Mesenchymal stem cell (in vitro differentiated cells and primary cell): Measurements from ENCODE around the gene KCTD5.

ENCODE experiments used
- DNase-seq: peaks from one replicate; pipeline ENCODE4 v3.0.0-alpha.2; 2013
- H2AFZ ChIP-seq: one replicate; pipeline ENCODE4 v1.6.1; 2013; ENCODE audit warnings: low read depth, mild to moderate bottlenecking, control low read depth, inconsistent platforms, low read length, moderate library complexity
- H2AK5ac ChIP-seq: 2 replicates; pipeline ENCODE4 v1.6.1; 2013; ENCODE audit warnings: low read length, moderate library complexity, mild to moderate bottlenecking, inconsistent platforms; ENCODE audit not compliant: severe bottlenecking
- H2BK120ac ChIP-seq: one replicate; pipeline ENCODE4 v1.6.1; 2013; ENCODE audit warnings: low read depth, mild to moderate bottlenecking, inconsistent platforms, low read length, moderate library complexity
- H2BK12ac ChIP-seq, 2 experiments: one replicate each; pipeline ENCODE4 v1.6.1; 2013; ENCODE audit warnings: inconsistent platforms in 2 of 2, low read length in 2 of 2, mild to moderate bottlenecking in 2 of 2, moderate library complexity in 2 of 2, control low read depth in 1 of 2
- H2BK15ac ChIP-seq: one replicate; pipeline ENCODE4 v1.6.1; 2013; ENCODE audit warnings: mild to moderate bottlenecking, low read depth, inconsistent platforms; ENCODE audit not compliant: poor library complexity, severe bottlenecking
- H2BK5ac ChIP-seq: 2 replicates; pipeline ENCODE4 v1.6.1; 2013; ENCODE audit warnings: low read depth, mild to moderate bottlenecking, low read length, control low read depth, inconsistent platforms; ENCODE audit not compliant: poor library complexity, severe bottlenecking
- H3K14ac ChIP-seq, 2 experiments: one replicate each; pipeline ENCODE4 v1.6.1; 2013; ENCODE audit warnings: inconsistent platforms in 2 of 2, low read length in 2 of 2, control low read depth in 1 of 2, mild to moderate bottlenecking in 1 of 2, moderate library complexity in 1 of 2
- H3K18ac ChIP-seq, 2 experiments: one replicate each; pipeline ENCODE4 v1.6.1; 2013; ENCODE audit warnings: inconsistent platforms in 2 of 2, low read length in 2 of 2, control low read depth in 1 of 2, low read depth in 1 of 2, mild to moderate bottlenecking in 1 of 2
- H3K23ac ChIP-seq, 2 experiments: one replicate each; pipeline ENCODE4 v1.6.1; 2013; ENCODE audit warnings: inconsistent platforms in 2 of 2, low read length in 2 of 2, mild to moderate bottlenecking in 2 of 2, moderate library complexity in 2 of 2, control low read depth in 1 of 2
- H3K27ac ChIP-seq: 2 replicates; pipeline ENCODE4 v1.5.1; 2013; ENCODE audit warnings: mild to moderate bottlenecking, moderate library complexity, low read length, control low read depth, inconsistent platforms; ENCODE audit not compliant: poor library complexity, severe bottlenecking
- H3K27me3 ChIP-seq, 2 experiments: 2 replicates each; pipeline versions ENCODE4 v1.6.1 to v1.7.0; 2013; ENCODE audit warnings: low read length in 2 of 2, mild to moderate bottlenecking in 2 of 2, moderate library complexity in 2 of 2, control low read depth in 1 of 2, inconsistent platforms in 1 of 2; ENCODE audit not compliant: control insufficient read depth in 1 of 2, insufficient read depth in 1 of 2
- H3K36me3 ChIP-seq, 2 experiments: 2 replicates each; pipeline versions ENCODE4 v1.6.1 to v1.7.0; 2013; ENCODE audit warnings: low read length in 2 of 2, control low read depth in 1 of 2, inconsistent platforms in 1 of 2, low read depth in 1 of 2, mild to moderate bottlenecking in 1 of 2; ENCODE audit not compliant: insufficient read depth in 2 of 2, control insufficient read depth in 1 of 2
- H3K4ac ChIP-seq, 2 experiments: one replicate each; pipeline ENCODE4 v1.6.1; 2013; ENCODE audit warnings: inconsistent platforms in 2 of 2, low read length in 2 of 2, mild to moderate bottlenecking in 2 of 2, moderate library complexity in 2 of 2, control low read depth in 1 of 2, low read depth in 1 of 2
- H3K4me1 ChIP-seq: 2 replicates; pipeline ENCODE4 v1.6.1; 2013; ENCODE audit warnings: low read depth, low read length, control low read depth; ENCODE audit not compliant: control insufficient read depth, insufficient read depth
- H3K4me2 ChIP-seq: 2 replicates; pipeline ENCODE4 v1.6.1; 2013; ENCODE audit warnings: low read length, mild to moderate bottlenecking, inconsistent platforms; ENCODE audit not compliant: poor library complexity, severe bottlenecking
- H3K4me3 ChIP-seq, 2 experiments: 2 replicates each; pipeline versions ENCODE4 v1.5.1 to v1.7.0; 2013; ENCODE audit warnings: low read length in 2 of 2, mild to moderate bottlenecking in 2 of 2, control low read depth in 1 of 2, low read depth in 1 of 2; ENCODE audit not compliant: insufficient read depth in 1 of 2
- H3K79me1 ChIP-seq: replicated peaks from 2 replicates; pipeline ENCODE4 v1.6.1; 2013; ENCODE audit warnings: mild to moderate bottlenecking, control low read depth, low read length, inconsistent platforms; ENCODE audit not compliant: poor library complexity, severe bottlenecking
- H3K9ac ChIP-seq: 2 replicates; pipeline ENCODE4 v1.7.0; 2013; ENCODE audit warnings: mild to moderate bottlenecking, low read length, moderate library complexity
- H3K9me3 ChIP-seq: 2 replicates; pipeline ENCODE4 v1.7.0; 2013; ENCODE audit warnings: mild to moderate bottlenecking, low read length; ENCODE audit not compliant: control insufficient read depth
- H4K8ac ChIP-seq: one replicate; pipeline ENCODE4 v1.6.1; 2013; ENCODE audit warnings: inconsistent platforms, mild to moderate bottlenecking, low read length, moderate library complexity
- H4K91ac ChIP-seq: one replicate; pipeline ENCODE4 v1.6.1; 2013; ENCODE audit warnings: mild to moderate bottlenecking, low read length, inconsistent platforms
- WGBS: methylation state at CpG from one replicate; pipeline ENCODE4 v1.1.7; 2013; ENCODE audit warnings: mixed read lengths; 5-methylcytosine and 5-hydroxymethylcytosine counted together

KCTD5 gene

DNA sequence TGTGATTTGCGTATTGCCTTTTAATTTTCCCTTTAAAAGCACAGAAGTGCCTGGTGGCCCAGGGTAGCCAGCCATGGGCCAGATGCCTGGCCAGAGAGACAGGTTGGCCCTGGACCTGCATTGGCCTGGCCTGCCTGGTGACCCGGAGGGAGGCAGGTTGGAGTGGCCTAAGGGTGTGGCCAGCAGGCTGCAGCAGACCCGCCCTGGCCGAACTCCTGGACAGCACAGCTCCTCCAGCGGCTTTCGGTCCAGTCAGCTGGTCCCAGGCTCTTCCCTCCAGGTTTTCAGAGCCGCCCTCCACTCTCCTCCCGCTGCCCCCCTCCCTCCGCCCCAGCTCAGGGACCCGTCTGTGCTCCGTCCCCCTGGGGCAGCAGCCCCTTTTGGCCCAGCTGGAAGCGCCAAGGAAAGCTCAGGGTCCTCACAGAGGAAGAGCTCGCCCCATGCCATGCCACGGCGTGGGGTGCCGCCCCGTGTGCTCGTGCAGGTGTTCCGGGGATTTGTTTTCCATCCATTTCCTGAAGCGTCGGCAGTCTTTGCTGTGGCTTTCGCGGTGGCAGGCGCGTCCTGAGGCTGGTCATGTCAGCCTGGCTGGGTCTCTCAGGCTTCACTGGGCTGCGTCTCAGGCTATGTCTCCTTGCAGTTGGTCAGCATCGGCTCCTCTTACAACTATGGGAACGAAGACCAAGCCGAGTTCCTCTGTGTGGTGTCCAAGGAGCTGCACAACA is 19.6 kb downstream of the KCTD5 start:
- H4K91ac ChIP-seq = no peak overlapping the region
- peaks cover 67% of the 10 kb centered on the region for H3K79me1 ChIP-seq
- H3K4me1 ChIP-seq = peaks cover 4% of the 10 kb centered on the region
- H2AFZ ChIP-seq = no peak overlapping the region
- DNase-seq = no peak
- H3K23ac ChIP-seq = no peak overlapping the region
- H3K9ac ChIP-seq = no peak overlapping the region
- H2BK120ac ChIP-seq = no peak overlapping the region
- no peak overlapping the region for H3K14ac ChIP-seq
- no peak overlapping the region for H3K27ac ChIP-seq
- WGBS = 98% methylated on average over 29 of the region's 29 CpGs
- no peaks in the 10 kb centered on the region for H3K9me3 ChIP-seq
- peaks cover 80 to 98% of the 10 kb centered on the region in 2 experiments for H3K36me3 ChIP-seq
- no peak overlapping the region for H2AK5ac ChIP-seq
- no peak overlapping the region for H3K18ac ChIP-seq
- H3K4me3 ChIP-seq = no peak overlapping the region
- H3K27me3 ChIP-seq = no peaks in the 10 kb centered on the region
- H4K8ac ChIP-seq = no peak overlapping the region
- H3K4me2 ChIP-seq = no peak overlapping the region
- H3K4ac ChIP-seq = no peak overlapping the region
- no peak overlapping the region for H2BK12ac ChIP-seq
- no peak overlapping the region for H2BK15ac ChIP-seq
- H2BK5ac ChIP-seq = no peak overlapping the region

DNA sequence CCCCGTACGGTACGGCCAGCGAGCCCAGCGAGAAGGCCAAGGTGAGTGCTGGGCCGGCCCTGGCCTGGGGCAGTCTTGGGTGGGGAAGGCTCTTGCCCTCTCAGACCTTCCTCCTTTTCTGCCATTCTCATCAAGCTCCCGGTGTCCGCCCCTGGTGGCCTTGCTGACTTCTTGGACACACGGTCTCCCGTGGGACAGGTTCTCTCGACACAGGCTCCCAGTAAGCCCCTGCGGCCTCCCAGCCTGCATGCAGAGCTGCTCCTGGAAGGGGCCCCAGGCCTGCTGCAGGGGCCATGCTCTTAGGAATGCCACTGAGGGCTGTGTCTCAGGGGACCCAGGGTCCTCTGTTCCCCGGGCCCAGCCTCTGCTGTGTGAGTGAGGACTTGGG is 20.1 kb downstream of the KCTD5 start:
- Histone ChIP-seq H3K36me3 (peaks cover 79 to 98% of the 10 kb centered on the region in 2 experiments), H3K9ac (no peak overlapping the region), H3K4ac (no peak overlapping the region), H4K8ac (no peak overlapping the region), H2BK12ac (no peak overlapping the region), H2BK120ac (no peak overlapping the region), H3K27me3 (no peaks in the 10 kb centered on the region), H3K14ac (no peak overlapping the region), H3K9me3 (no peaks in the 10 kb centered on the region), H3K79me1 (peaks cover 65% of the 10 kb centered on the region), H2AFZ (no peak overlapping the region), H3K4me2 (no peak overlapping the region), H3K4me3 (no peak overlapping the region), H2BK15ac (no peak overlapping the region), H2AK5ac (no peak overlapping the region), H3K4me1 (peaks cover 4% of the 10 kb centered on the region), H3K18ac (no peak overlapping the region), H2BK5ac (no peak overlapping the region), H4K91ac (no peak overlapping the region), H3K27ac (no peak overlapping the region), H3K23ac (no peak overlapping the region)
- no peak for DNase-seq
- 97% methylated on average over 13 of the region's 13 CpGs for WGBS

DNA sequence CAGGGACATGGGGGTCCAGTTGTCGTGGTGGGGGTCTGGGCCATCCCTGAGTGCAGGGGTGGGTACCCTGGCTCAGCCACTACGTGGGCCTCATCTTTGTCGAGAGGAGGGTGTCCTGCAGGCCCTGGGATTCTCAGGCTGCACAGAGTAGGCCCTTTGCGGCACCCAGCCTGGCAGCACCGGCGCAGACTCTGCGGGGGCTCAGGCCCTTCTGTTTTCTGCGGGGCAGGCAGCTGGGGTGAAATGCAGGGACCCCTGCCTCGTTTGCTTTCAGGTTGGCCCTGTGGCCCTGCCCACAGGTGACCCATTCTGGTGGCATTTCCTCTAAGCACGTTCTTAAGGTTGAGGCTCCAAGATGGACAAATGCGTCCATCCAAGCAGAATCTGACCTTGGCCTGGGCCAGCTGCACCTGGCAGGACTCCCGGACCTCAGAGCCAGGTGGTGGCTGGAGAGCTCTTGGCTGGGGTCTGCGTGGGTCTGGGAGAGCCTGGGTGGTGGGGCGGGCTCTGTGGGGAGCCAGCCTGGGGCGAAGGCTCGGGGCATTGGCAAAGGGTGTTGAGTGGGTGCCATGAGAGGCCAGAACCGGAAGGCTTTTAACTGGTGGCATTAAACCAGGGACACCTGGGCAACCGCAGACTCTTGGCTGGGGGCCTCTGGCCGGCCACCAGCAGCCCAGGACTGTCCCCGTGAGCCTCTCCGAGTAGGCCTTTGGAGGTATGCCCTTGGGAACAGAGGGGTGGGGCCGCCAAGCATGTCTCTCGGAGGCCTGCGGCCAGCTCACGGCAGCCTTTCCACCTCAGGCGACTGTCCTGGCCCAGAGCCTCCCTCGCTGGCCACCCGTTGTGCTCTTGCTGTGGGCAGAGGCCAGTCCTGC is 20.8 kb downstream of the KCTD5 start:
- 98% methylated on average over 28 of the region's 28 CpGs for WGBS
- Histone ChIP-seq H3K4me1 (peaks cover 4% of the 10 kb centered on the region), H3K23ac (no peak overlapping the region)

More for the DNA sequence above, 20.8 kb downstream of the KCTD5 start:
- H3K4me2 ChIP-seq = no peak overlapping the region
- H4K8ac ChIP-seq = no peak overlapping the region
- H3K27me3 ChIP-seq = no peaks in the 10 kb centered on the region
- no peak overlapping the region for H2BK5ac ChIP-seq
- H2AK5ac ChIP-seq = no peak overlapping the region
- H3K14ac ChIP-seq = no peak overlapping the region
- no peak overlapping the region for H3K27ac ChIP-seq
- no peak overlapping the region for H4K91ac ChIP-seq
- H2BK120ac ChIP-seq = no peak overlapping the region
- no peak overlapping the region for H3K4me3 ChIP-seq
- H2AFZ ChIP-seq = no peak overlapping the region
- no peaks in the 10 kb centered on the region for H3K9me3 ChIP-seq
- H2BK12ac ChIP-seq = no peak overlapping the region
- H3K9ac ChIP-seq = no peak overlapping the region
- peaks cover 65% of the 10 kb centered on the region for H3K79me1 ChIP-seq
- H2BK15ac ChIP-seq = no peak overlapping the region
- no peak overlapping the region for H3K18ac ChIP-seq
- DNase-seq = no peak
- H3K36me3 ChIP-seq = peaks cover 79 to 99% of the 10 kb centered on the region in 2 experiments
- no peak overlapping the region for H3K4ac ChIP-seq
